PFSK-1 (cell line): Measurements from ENCODE around the gene TMOD4.

Experiments used
- POLR2AphosphoS5 ChIP-seq: IDR thresholded peaks from 2 replicates; pipeline ENCODE4 v1.6.1; 2012; ENCODE audit warnings: low read depth, mild to moderate bottlenecking, control low read depth, low read length, moderate library complexity
- REST ChIP-seq, 2 experiments: IDR thresholded peaks; 2 replicates each; pipeline versions ENCODE4 v1.6.1 to v1.8.0; 2011 to 2012; ENCODE audit warnings: low read depth in 2 of 2, low read length in 2 of 2, control low read depth in 1 of 2, inconsistent platforms in 1 of 2, mild to moderate bottlenecking in 1 of 2, moderate library complexity in 1 of 2; ENCODE audit not compliant: insufficient read depth in 1 of 2
- SIN3A ChIP-seq: IDR thresholded peaks from 2 replicates; pipeline ENCODE4 v1.6.1; 2012; ENCODE audit warnings: mild to moderate bottlenecking, low read length, moderate library complexity, borderline replicate concordance; ENCODE audit not compliant: insufficient read depth
- TAF1 ChIP-seq: IDR thresholded peaks from 2 replicates; pipeline ENCODE4 v1.6.1; 2012; ENCODE audit warnings: low read length, control low read depth, borderline replicate concordance; ENCODE audit not compliant: insufficient read depth

GRCh38 chr1:151193856-151194255 lies 18.1 kb upstream of the TMOD4 start:
- no peak for TF ChIP-seq REST (IDR thresholded peaks at IDR 0.05; ENCODE audit: insufficient read depth in 1 of 2, low read depth in 2 of 2, low read length in 2 of 2)
- no peak for TF ChIP-seq TAF1
- TF ChIP-seq POLR2AphosphoS5, result no peak
- no peak for TF ChIP-seq SIN3A
